Right atrium auricular region (tissue), 2 donors: ENCODE results near the gene EIF2S2. TPM values are rescaled to one million over a fixed set of nuclear protein-coding genes. Genes with fewer than 3 reads are reported as not detected.
A peak's percentile ranks its signal among the peaks of the same experiment; 100 is the strongest.

Experiments
- DNase-seq: peaks from one replicate; pipeline ENCODE4 v3.0.0-alpha.2; 2019; ENCODE audit warnings: low spot score
- H3K27ac ChIP-seq, 2 donors: fragments of 200-600 bp; sonication (generic); 1 replicate in 1 of 2; 2 replicates in 1 of 2; pipeline ENCODE4 v1.5.1; 2016 to 2019
- H3K27me3 ChIP-seq, 2 donors: fragments of 200-600 bp; sonication (generic); one replicate each; pipeline versions ENCODE4 v1.5.1 to v1.6.0; 2017 to 2019
- H3K36me3 ChIP-seq: fragments of 200-600 bp; sonication (generic); one replicate; pipeline ENCODE4 v1.5.1; 2016
- H3K4me1 ChIP-seq, 2 donors: fragments of 200-600 bp; sonication (generic); one replicate each; pipeline versions ENCODE4 v1.5.1 to v1.6.0; 2017 to 2019
- H3K4me3 ChIP-seq, 2 donors: fragments of 200-600 bp; sonication (generic); 1 replicate in 1 of 2; 2 replicates in 1 of 2; pipeline ENCODE4 v1.5.1; 2017 to 2019; ENCODE audit warnings: mild to moderate bottlenecking in 1 of 2, moderate library complexity in 1 of 2
- H3K9me3 ChIP-seq, 2 donors: fragments of 200-600 bp; sonication (generic); one replicate each; pipeline ENCODE4 v1.5.1; 2019
- total RNA-seq, 2 donors: library from RNA; depleted of rRNA; stranded (reverse); fragments of >200 nt; gene quantifications; one replicate each; pipeline ENCODE4 v1.1.0, GENCODE V29; 2016
- TF ChIP-seq, protein P1 (sequence below), 2 donors: fragments of 200-600 bp; sonication (generic); IDR thresholded peaks; one replicate each; pipeline ENCODE4 v1.5.1; 2019; ENCODE audit warnings: antibody characterized with exemption in 2 of 2

The EIF2S2 gene
- total RNA-seq, 2 donors from 2014 or later, result 35.1 to 35.6 TPM

- Histone ChIP-seq H3K27ac (no peak overlapping the region), H3K36me3 (no peaks in the 10 kb centered on the region), H3K4me1 (no peaks in the 10 kb centered on the region), H3K4me3 (no peak overlapping the region), H3K27me3 (no peaks in the 10 kb centered on the region), H3K9me3 (no peaks in the 10 kb centered on the region)
- DNase-seq, result no peak
- TF ChIP-seq, protein P1, sequence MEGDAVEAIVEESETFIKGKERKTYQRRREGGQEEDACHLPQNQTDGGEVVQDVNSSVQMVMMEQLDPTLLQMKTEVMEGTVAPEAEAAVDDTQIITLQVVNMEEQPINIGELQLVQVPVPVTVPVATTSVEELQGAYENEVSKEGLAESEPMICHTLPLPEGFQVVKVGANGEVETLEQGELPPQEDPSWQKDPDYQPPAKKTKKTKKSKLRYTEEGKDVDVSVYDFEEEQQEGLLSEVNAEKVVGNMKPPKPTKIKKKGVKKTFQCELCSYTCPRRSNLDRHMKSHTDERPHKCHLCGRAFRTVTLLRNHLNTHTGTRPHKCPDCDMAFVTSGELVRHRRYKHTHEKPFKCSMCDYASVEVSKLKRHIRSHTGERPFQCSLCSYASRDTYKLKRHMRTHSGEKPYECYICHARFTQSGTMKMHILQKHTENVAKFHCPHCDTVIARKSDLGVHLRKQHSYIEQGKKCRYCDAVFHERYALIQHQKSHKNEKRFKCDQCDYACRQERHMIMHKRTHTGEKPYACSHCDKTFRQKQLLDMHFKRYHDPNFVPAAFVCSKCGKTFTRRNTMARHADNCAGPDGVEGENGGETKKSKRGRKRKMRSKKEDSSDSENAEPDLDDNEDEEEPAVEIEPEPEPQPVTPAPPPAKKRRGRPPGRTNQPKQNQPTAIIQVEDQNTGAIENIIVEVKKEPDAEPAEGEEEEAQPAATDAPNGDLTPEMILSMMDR (IDR thresholded peaks at IDR 0.05), result no peak
These were observed 8.2 kb upstream of the EIF2S2 start for GRCh38 chr20:34120213-34120612.

GRCh38 chr20:34115232-34115631, 3.2 kb upstream of the EIF2S2 start:
- TF ChIP-seq, protein P1 (IDR thresholded peaks at IDR 0.05), result no peak
- peaks cover 0 to 9% of the 10 kb centered on the region in 2 donors for H3K4me1 ChIP-seq
- no peak overlapping the region for H3K4me3 ChIP-seq
- H3K9me3 ChIP-seq, result no peaks in the 10 kb centered on the region
- H3K36me3 ChIP-seq, result no peaks in the 10 kb centered on the region
- H3K27me3 ChIP-seq, result no peaks in the 10 kb centered on the region
- H3K27ac ChIP-seq, result no peak overlapping the region
- no peak for DNase-seq

DNA sequence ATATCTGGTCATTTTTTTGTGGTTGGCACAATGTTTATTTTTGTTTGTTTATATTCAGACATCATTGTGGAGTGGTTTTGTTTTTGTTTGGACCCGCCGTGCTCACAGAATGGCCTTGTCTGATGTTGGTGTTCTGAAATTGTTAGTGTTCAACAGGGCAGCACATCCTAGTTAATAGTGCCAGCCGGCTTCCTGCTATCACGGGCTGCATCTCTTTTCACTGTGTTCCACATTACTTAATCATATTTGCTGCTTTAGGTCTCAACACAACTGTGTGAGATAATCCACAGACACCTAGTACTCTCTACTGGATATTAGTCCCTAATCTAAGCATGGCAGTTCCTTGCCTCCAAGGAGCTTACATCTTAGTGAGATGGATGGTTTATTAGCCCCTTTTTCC, 2.8 kb upstream of the EIF2S2 start:
- Histone ChIP-seq H3K4me3 (no peak overlapping the region), H3K4me1 (peaks cover 0 to 12% of the 10 kb centered on the region in 2 donors), H3K36me3 (no peaks in the 10 kb centered on the region), H3K27me3 (no peaks in the 10 kb centered on the region), H3K27ac (no peak overlapping the region), H3K9me3 (no peaks in the 10 kb centered on the region)
- no peak for DNase-seq
- TF ChIP-seq, protein P1 (IDR thresholded peaks at IDR 0.05), result no peak

DNA sequence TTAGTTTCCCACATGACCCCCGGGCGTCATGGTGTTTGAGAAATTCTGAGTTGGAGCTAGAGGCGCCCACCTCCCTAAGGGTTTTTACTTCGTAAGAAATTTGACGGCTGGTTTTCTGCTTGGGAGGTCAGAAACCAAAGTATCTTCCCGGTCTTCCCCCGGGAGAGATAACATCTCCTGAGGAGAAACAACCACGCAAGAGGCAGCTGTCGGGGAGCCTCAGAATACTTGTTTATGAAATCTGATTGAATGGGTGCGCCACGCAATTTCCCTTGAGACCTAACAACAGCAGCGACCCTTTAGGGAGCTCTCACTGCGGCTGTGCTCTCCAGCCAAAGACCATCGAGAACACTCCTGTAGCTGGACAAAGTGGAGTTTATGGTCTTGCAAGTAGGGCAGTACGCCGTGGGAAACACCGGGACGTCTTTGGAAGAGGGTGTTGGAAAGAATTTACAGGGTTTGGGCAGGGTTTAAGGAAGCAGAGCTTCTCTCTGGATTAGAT, 608 bp upstream of the EIF2S2 start:
- TF ChIP-seq, protein P1 (IDR thresholded peaks at IDR 0.05), result no peak
- peak; percentile 60 for DNase-seq
- peak overlapping the region; percentile 93 to 98 for H3K27ac ChIP-seq
- H3K4me1 ChIP-seq, result peaks cover 0 to 31% of the 10 kb centered on the region in 2 donors
- H3K27me3 ChIP-seq, result no peaks in the 10 kb centered on the region
- H3K4me3 ChIP-seq, result peak overlapping the region; percentile 76 to 98
- H3K9me3 ChIP-seq, result no peaks in the 10 kb centered on the region
- H3K36me3 ChIP-seq, result no peaks in the 10 kb centered on the region

DNA sequence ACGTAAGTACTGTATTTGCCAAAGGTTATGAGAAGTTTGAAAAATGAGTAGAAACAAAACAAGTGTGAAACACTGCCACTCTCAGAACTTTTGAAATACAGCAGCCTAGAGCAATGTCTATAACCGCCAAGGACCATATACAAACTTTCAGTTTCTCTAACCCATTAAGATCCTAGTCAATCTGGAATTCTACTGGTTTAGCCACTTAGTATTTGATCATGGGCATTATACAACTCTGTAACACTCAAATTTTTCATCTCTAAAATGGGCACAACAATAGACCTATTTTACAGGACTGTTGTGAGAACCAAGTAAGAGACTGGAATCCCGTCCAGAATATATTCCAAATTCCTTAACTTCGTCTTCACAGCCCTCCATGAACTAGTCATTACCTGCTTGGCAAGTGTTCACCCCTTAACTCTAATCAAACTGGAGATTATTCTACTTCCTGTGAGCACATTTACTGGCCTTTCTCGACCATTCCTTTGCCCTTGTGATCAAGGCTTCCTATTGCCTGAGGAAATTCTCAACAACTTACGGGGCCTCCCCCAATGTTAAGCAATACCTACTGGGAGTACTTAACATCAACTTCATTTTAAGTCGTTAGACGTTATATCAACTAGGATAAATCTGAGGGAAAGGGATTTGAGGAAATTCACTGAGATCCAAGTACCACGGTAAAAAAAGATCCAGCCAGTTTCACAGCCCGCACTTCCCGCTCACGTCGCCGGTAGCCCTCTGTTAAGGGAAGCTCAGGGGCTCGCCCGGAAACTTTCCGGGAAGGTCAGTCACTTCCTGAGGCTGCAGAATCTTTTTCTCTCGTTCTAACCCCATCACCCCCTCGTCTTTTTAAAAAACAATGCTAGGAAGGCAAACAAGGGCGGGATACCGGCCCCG, 1.1 kb downstream of the EIF2S2 start:
- TF ChIP-seq, protein P1 (IDR thresholded peaks at IDR 0.05), result no peak
- peak overlapping the region; percentile 93 to 98 for H3K27ac ChIP-seq
- no peak for DNase-seq
- peak overlapping the region; percentile 76 to 98 for H3K4me3 ChIP-seq
- H3K36me3 ChIP-seq, result no peaks in the 10 kb centered on the region
- peaks cover 0 to 38% of the 10 kb centered on the region in 2 donors for H3K4me1 ChIP-seq
- no peaks in the 10 kb centered on the region for H3K27me3 ChIP-seq
- H3K9me3 ChIP-seq, result no peaks in the 10 kb centered on the region
